Measurements from ENCODE around the gene PHLDB1. TPM values are rescaled to one million over a fixed set of nuclear protein-coding genes. Genes with fewer than 3 reads are reported as not detected.

The PHLDB1 gene
- total RNA-seq, 1 experiment from 2014 or later: 36.2 TPM

Small RNA genes within 50 kb of the gene (microRNA-seq; reads per million reads assigned to microRNA genes)
- gene MIR6716 (ENCODE audit: borderline number of aligned reads): not detected

Other genes with a start within 250 kb of the PHLDB1 start
- gene UBE4A, start 248.0 kb upstream of the PHLDB1 start, total RNA-seq (2021; ENCODE audit: unreplicated experiment): 49.9 TPM
- 205 TPM for gene ATP5MG, start 206.0 kb upstream of the PHLDB1 start, total RNA-seq (2021; ENCODE audit: unreplicated experiment)
- gene KMT2A, start 171.1 kb upstream of the PHLDB1 start, total RNA-seq (2021; ENCODE audit: unreplicated experiment): 50.4 TPM
- 0.47 TPM for gene TTC36, start 80.1 kb upstream of the PHLDB1 start, total RNA-seq (2021; ENCODE audit: unreplicated experiment)
- gene TMEM25, start 76.4 kb upstream of the PHLDB1 start, total RNA-seq (2021; ENCODE audit: unreplicated experiment): 27.0 TPM
- 12.1 TPM for gene IFT46, start 41.7 kb upstream of the PHLDB1 start, total RNA-seq (2021; ENCODE audit: unreplicated experiment)
- gene ARCN1, start 35.2 kb upstream of the PHLDB1 start, total RNA-seq (2021; ENCODE audit: unreplicated experiment): 147 TPM
- 0.15 TPM for gene TREH, start 72.0 kb downstream of the PHLDB1 start, total RNA-seq (2021; ENCODE audit: unreplicated experiment)
- gene DDX6, start 183.5 kb downstream of the PHLDB1 start, total RNA-seq (2021; ENCODE audit: unreplicated experiment): 150 TPM

Data from HCT116 (cell line).